C4-2B (cell line): ENCODE results near the gene TNFRSF13B.

Experiments used
- H3K27ac ChIP-seq: fragments of 450-650 bp; 2 replicates; pipeline ENCODE4 v1.5.1; 2017
- CTCF ChIP-seq: fragments of 450-650 bp; conservative IDR thresholded peaks from 2 replicates; pipeline ENCODE4 v1.5.1; 2017; ENCODE audit warnings: mild to moderate bottlenecking
- ZFX ChIP-seq: fragments of 450-650 bp; IDR thresholded peaks from 2 replicates; pipeline ENCODE4 v1.6.1; 2017

The TNFRSF13B gene

DNA sequence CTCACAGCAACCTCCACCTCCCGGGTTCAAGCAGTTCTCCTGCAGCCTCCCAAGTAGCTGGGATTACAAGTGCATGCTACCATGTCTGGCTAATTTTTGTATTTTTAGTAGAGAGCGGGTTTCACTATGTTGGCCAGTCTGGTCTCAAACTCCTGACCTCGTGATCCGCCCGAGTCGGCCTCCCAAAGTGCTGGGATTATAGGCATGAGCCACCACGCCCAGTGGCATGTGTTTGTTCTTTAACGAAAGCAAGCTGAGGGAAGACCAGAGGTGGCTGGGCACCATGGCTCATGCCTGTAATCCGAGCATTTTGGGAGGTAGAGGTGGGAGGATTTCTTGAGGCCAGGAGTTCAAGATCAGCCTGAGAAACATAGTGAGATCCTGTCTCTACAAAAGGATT lies 18.1 kb downstream of the TNFRSF13B start:
- H3K27ac ChIP-seq = no peak overlapping the region
- TF ChIP-seq ZFX (no peak), CTCF (no peak)

DNA sequence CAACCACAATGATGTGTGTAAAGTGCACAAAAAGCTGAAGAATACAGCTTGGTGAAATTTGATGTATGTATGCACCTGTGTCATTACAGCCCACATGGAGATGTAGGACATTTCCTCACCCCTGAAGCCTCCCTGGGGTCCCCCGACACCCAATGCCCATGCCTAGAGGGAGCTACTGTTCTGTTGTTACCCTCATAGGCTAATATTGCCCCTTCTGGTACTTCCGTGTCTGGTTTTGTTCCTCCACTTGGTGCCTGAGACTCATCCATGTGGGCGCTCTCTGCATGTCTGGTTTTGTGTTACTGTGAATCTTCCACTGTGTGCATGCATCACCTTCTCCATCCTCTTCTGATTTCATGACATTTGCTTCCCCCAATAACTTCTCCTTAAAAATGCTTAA lies 18.6 kb downstream of the TNFRSF13B start:
- no peak for TF ChIP-seq CTCF
- no peak for TF ChIP-seq ZFX
- no peak overlapping the region for H3K27ac ChIP-seq

- no peak overlapping the region for H3K27ac ChIP-seq
- TF ChIP-seq CTCF (no peak), ZFX (no peak)
Observed at GRCh38 chr17:16952401-16952800, 19.5 kb downstream of the TNFRSF13B start.

DNA sequence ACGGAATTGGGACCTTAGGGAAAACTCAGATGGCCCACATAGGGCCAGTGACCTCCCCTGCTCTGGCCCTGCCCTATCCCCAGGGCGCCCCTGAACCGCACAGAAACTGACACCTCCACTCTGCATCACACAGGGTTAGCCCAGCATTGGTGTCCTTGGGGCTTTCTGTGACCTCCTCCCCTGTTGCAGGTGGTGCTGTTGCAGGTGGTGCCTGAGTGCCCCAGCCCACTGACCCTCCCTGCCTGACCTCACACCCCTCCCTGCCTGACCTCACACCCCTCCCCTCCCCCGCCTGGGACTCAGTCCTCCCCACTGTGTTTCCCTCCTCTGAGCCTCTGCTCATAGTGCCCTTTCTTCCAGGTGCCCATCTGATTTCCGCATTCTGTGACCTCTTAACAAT lies 21.4 kb downstream of the TNFRSF13B start:
- no peak overlapping the region for H3K27ac ChIP-seq
- TF ChIP-seq CTCF = no peak
- TF ChIP-seq ZFX = no peak

GRCh38 chr17:16948587-16949376 lies 23.1 kb downstream of the TNFRSF13B start:
- no peak for TF ChIP-seq CTCF
- TF ChIP-seq ZFX = no peak
- H3K27ac ChIP-seq = no peak overlapping the region

GRCh38 chr17:16947470-16947869 lies 24.4 kb downstream of the TNFRSF13B start:
- TF ChIP-seq CTCF (no peak), ZFX (no peak)
- H3K27ac ChIP-seq = no peak overlapping the region

DNA sequence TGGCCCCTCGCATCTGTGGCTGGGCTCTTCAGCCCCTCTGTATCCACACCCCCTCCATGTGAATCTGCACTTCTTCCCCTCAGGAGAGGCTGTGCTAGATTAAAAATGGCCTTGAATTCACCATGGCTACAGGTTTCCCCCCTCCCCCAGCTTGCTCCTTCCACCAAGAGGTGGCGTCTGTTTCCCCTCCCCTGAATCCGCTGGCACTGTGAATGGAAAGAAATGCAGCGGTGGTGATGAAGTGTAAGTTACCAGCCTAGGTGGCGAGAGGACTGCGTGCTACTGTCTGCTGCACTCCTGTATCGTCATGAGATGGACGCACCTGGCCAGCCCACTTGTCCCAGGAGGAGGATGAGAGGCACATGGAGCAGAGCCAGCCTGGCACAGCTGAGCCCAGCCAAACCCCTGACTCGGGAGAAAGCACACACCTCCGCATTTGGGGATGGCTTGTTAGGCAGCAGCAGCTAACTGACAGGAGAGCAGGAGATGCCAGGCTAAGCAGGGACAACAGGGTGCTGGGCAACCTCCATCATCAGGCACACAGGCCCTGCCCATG lies 26.2 kb downstream of the TNFRSF13B start:
- no peak for TF ChIP-seq ZFX
- no peak for TF ChIP-seq CTCF
- H3K27ac ChIP-seq = no peak overlapping the region
